ENCODE measurements around the gene CHRNB1. TPM values are rescaled to one million over a fixed set of nuclear protein-coding genes. Genes with fewer than 3 reads are reported as not detected.

CHRNB1 gene
- total RNA-seq, 4 donors from 2014 or later, result 82.3 to 202 (median 101) TPM

DNA sequence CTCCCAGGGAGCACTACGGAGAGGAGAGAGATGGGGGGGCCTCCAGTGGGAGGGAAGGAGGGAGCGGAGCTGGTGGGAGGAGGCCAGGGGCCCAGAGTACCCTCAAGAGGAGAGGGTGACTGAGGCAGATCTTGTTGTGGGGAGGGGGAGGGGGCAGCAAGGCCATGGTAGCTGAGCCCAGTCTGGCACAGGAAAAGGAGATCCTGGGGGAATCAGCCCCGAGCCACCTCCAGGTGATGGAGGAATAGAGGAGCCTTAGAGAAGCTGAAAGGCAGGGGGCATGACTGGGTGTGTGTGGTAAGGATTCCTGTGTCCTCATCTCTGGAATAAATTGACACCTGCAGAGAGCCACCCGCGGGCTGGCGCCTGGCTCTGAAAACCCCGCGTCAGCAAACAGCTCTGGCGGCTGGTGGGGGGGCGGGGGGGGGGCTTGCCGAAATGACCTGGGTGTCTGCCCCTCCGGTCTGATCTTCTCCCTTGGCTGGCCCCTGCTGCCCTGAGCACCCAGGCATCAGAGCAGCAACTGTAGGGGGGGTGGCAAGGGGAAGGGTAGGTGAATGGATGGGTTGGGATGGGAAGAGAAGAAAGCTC, 38.5 kb upstream of the CHRNB1 start:
- peak overlapping the region in 1 of 4 donors; percentile 81 for H3K4me3 ChIP-seq
- H3K27ac ChIP-seq, result peak overlapping the region in 2 of 4 donors; percentile 92
- H3K4me1 ChIP-seq, result peaks cover 19 to 20% of the 10 kb centered on the region in 2 donors
- H3K27me3 ChIP-seq, result no peaks in the 10 kb centered on the region
- H3K9me3 ChIP-seq, result no peaks in the 10 kb centered on the region
- in situ Hi-C loops (cut with MboI; ENCODE audit: low sequenced_read_pairs in 4 of 4), result no loop called here
- TF ChIP-seq POLR2A (IDR thresholded peaks at IDR 0.05), result no peak
- TF ChIP-seq, protein P1, sequence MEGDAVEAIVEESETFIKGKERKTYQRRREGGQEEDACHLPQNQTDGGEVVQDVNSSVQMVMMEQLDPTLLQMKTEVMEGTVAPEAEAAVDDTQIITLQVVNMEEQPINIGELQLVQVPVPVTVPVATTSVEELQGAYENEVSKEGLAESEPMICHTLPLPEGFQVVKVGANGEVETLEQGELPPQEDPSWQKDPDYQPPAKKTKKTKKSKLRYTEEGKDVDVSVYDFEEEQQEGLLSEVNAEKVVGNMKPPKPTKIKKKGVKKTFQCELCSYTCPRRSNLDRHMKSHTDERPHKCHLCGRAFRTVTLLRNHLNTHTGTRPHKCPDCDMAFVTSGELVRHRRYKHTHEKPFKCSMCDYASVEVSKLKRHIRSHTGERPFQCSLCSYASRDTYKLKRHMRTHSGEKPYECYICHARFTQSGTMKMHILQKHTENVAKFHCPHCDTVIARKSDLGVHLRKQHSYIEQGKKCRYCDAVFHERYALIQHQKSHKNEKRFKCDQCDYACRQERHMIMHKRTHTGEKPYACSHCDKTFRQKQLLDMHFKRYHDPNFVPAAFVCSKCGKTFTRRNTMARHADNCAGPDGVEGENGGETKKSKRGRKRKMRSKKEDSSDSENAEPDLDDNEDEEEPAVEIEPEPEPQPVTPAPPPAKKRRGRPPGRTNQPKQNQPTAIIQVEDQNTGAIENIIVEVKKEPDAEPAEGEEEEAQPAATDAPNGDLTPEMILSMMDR (IDR thresholded peaks at IDR 0.05 in 4 of 5, conservative IDR thresholded peaks at IDR 0.05 in 1 of 5), result no peak
- no peaks in the 10 kb centered on the region for H3K36me3 ChIP-seq
- ATAC-seq, result no peak
- intact Hi-C loops (cut with DNase I; ENCODE audit: low total_unique reads), result loop anchor here (10.0 kb wide), 1 partner anchor 278 kb away; the partner anchor contains the start of genes TP53 and WRAP53
- DNase-seq, result no peak

- no peak overlapping the region for H3K27ac ChIP-seq
- in situ Hi-C loops (cut with MboI; ENCODE audit: low sequenced_read_pairs in 4 of 4) (no loop called here), intact Hi-C loops (cut with DNase I; ENCODE audit: low total_unique reads) (loop anchor here (10.0 kb wide), 1 partner anchor 278 kb away; the partner anchor contains the start of genes TP53 and WRAP53)
- H3K4me1 ChIP-seq, result peaks cover 15 to 20% of the 10 kb centered on the region in 2 donors
- H3K9me3 ChIP-seq, result no peaks in the 10 kb centered on the region
- H3K4me3 ChIP-seq, result no peak overlapping the region
- H3K27me3 ChIP-seq, result no peaks in the 10 kb centered on the region
- no peak for DNase-seq
- no peak for ATAC-seq
- H3K36me3 ChIP-seq, result no peaks in the 10 kb centered on the region
- TF ChIP-seq, protein P1 (IDR thresholded peaks at IDR 0.05 in 4 of 5, conservative IDR thresholded peaks at IDR 0.05 in 1 of 5), result no peak
- no peak for TF ChIP-seq POLR2A (IDR thresholded peaks at IDR 0.05)
Observed at GRCh38 chr17:7407082-7407481, 37.8 kb upstream of the CHRNB1 start.

DNA sequence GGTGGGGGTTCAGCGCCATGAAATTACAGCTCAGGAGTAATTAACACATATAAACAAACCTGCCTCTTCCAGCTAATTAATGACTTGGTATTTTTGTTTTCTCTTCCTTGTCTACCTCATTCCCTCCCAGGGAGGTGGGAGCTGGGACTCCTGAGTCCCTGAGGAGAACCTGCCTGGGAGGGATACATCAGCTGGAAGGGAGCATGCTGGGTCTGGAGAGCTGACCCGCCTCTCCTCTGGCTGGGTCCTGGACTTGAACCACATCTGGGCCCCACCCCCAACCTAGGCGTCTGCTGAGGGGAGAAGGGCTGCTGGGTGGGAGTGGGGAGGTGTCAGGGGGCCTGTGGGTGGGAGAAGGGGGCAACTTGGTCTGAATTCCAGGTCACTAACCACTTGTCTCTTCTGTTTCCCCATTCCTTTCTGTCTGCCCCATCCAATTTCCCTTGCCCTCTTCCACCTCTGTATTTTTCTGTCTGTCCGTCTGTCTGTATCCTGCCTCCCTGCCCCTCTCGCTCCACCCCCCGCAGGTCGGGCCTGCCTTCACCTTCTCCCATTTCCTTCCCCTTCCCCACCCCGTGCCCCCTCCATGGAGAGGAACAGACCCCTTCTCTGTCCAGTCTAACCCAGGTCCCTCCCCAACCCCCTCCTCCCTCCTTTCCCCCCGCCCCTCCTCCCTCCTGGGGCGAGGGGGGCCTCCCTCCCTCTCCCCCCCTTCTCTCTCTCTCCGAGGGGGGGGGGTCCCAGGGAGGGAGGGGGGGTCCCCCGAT, 37.2 kb upstream of the CHRNB1 start, which contains the start of gene NLGN2:
Gene NLGN2, plus strand, starts transcription at position 361 of the 767 bp plus-strand sequence. CDS start 411 bp downstream, outside the sequence.
- H3K4me1 ChIP-seq, result peaks cover 9 to 14% of the 10 kb centered on the region in 2 donors
- intact Hi-C loops (cut with DNase I; ENCODE audit: low total_unique reads) (loop anchor here (10.0 kb wide), 1 partner anchor 277 kb away; the partner anchor contains the start of genes TP53 and WRAP53), in situ Hi-C loops (cut with MboI; ENCODE audit: low sequenced_read_pairs in 4 of 4) (no loop called here)
- no peak within 1 kb of the TSS for H3K27ac ChIP-seq
- DNase-seq (no peak), ATAC-seq (no peak)
- H3K27me3 ChIP-seq, result no peaks in the 10 kb centered on the region
- no peaks in the 10 kb centered on the region for H3K36me3 ChIP-seq
- no peak within 1 kb of the TSS for H3K4me3 ChIP-seq
- no peak for TF ChIP-seq POLR2A (IDR thresholded peaks at IDR 0.05)
- TF ChIP-seq, protein P1 (IDR thresholded peaks at IDR 0.05 in 4 of 5, conservative IDR thresholded peaks at IDR 0.05 in 1 of 5), result no peak
- H3K9me3 ChIP-seq, result no peaks in the 10 kb centered on the region

GRCh38 chr17:7408252-7408727, 36.6 kb upstream of the CHRNB1 start:
- ATAC-seq (no peak), DNase-seq (no peak)
- no peak overlapping the region for H3K4me3 ChIP-seq
- intact Hi-C loops (cut with DNase I; ENCODE audit: low total_unique reads) (loop anchor here (10.0 kb wide), 1 partner anchor 277 kb away; the partner anchor contains the start of genes TP53 and WRAP53), in situ Hi-C loops (cut with MboI; ENCODE audit: low sequenced_read_pairs in 4 of 4) (no loop called here)
- H3K36me3 ChIP-seq, result no peaks in the 10 kb centered on the region
- no peak overlapping the region for H3K27ac ChIP-seq
- peaks cover 3 to 9% of the 10 kb centered on the region in 2 donors for H3K4me1 ChIP-seq
- no peak for TF ChIP-seq POLR2A (IDR thresholded peaks at IDR 0.05)
- TF ChIP-seq, protein P1 (IDR thresholded peaks at IDR 0.05 in 4 of 5, conservative IDR thresholded peaks at IDR 0.05 in 1 of 5), result no peak
- H3K9me3 ChIP-seq, result no peaks in the 10 kb centered on the region
- H3K27me3 ChIP-seq, result no peaks in the 10 kb centered on the region

All from gastrocnemius medialis (tissue), 4 donors.